Activated T-cell treated with anti-CD3 and anti-CD28 coated beads, Interleukin-2, amount 50 U/mL, for 24 hours (primary cell): Measurements from ENCODE around the gene MPDU1.
"Not testable (repeated sequence)": the region's sequence is repeated elsewhere in the genome, so short reads cannot be mapped to it uniquely, and the experiment has no call there.

Experiments used
- DNase-seq: peaks from one replicate; pipeline ENCODE4 v3.0.0-alpha.2; 2020
- H3K27ac Mint-ChIP-seq: 2 replicates; pipeline ENCODE4 v1.8.0; 2020; ENCODE audit warnings: mild to moderate bottlenecking, mixed read lengths
- H3K27me3 Mint-ChIP-seq: 2 replicates; pipeline ENCODE4 v1.8.0; 2020; ENCODE audit warnings: mixed read lengths
- H3K36me3 Mint-ChIP-seq: 2 replicates; pipeline ENCODE4 v1.8.0; 2020; ENCODE audit warnings: low read depth, mixed read lengths
- H3K4me1 Mint-ChIP-seq: 2 replicates; pipeline ENCODE4 v1.8.0; 2020; ENCODE audit warnings: low read depth, mixed read lengths
- H3K4me3 Mint-ChIP-seq: 2 replicates; pipeline ENCODE4 v1.8.0; 2020; ENCODE audit warnings: mild to moderate bottlenecking, moderate library complexity, mixed read lengths
- H3K9me3 Mint-ChIP-seq: 2 replicates; pipeline ENCODE4 v1.8.0; 2020; ENCODE audit warnings: mixed read lengths

Gene MPDU1

DNA sequence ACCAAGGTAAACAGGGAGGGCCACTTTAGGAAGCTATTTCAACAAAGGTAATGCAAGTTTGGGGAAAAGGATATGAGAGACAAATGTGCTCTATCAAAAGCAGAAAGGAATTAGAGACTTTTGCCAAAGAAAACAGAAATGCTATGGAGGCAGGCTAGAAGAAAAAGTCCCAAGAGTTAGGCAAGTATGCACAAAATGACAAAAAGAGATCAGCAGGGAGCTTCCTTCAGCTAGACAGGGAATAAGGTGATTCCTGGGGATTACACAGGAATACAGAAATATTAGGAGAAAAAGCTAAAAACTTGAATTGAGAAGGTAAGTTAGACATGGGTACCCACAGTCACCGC lies 28.6 kb downstream of the MPDU1 start:
- H3K4me1 Mint-ChIP-seq: peaks cover 42% of the 10 kb centered on the region
- no peaks in the 10 kb centered on the region for H3K9me3 Mint-ChIP-seq
- peak overlapping the region; percentile 44 for H3K27ac Mint-ChIP-seq
- peak overlapping the region; percentile 88 for H3K4me3 Mint-ChIP-seq
- H3K27me3 Mint-ChIP-seq: no peaks in the 10 kb centered on the region
- no peak for DNase-seq
- H3K36me3 Mint-ChIP-seq: peaks cover 44% of the 10 kb centered on the region

DNA sequence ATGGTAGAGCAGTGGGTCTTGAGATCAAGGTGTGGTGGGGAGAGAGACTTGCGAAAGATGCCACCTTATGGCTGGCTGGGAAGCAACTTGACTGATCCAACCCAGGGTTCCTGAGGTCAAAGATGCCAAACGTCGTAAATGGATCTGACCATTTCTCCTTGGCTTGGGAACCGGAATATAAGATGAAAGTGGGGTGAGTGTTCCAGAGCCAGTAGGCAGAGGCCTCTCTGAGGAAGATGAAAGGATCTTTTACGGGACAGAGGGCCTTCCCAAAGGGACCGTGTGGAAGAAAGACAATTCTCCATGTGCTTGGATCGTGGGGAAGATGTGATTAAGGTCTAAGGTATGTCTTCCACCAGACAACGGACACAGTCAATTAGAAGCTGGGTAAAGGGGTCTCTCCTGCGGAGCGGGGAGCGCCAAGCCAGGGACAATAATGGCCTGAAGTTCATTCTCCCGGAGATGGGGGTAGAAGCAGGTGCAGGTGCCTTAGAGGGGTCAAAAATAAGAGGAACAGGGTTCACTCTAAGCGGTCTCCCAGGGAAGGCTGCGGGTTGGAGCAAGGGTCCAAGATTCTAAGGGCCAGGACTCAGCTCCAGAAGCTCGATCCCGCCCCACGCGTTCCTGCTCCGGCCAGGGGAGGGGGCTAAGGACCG lies 30.2 kb downstream of the MPDU1 start:
- Mint-ChIP-seq H3K4me1 (peaks cover 42% of the 10 kb centered on the region), H3K9me3 (no peaks in the 10 kb centered on the region), H3K27me3 (no peaks in the 10 kb centered on the region), H3K27ac (peak overlapping the region; percentile 83), H3K36me3 (peaks cover 39% of the 10 kb centered on the region), H3K4me3 (peak overlapping the region; percentile 88)
- no peak for DNase-seq

DNA sequence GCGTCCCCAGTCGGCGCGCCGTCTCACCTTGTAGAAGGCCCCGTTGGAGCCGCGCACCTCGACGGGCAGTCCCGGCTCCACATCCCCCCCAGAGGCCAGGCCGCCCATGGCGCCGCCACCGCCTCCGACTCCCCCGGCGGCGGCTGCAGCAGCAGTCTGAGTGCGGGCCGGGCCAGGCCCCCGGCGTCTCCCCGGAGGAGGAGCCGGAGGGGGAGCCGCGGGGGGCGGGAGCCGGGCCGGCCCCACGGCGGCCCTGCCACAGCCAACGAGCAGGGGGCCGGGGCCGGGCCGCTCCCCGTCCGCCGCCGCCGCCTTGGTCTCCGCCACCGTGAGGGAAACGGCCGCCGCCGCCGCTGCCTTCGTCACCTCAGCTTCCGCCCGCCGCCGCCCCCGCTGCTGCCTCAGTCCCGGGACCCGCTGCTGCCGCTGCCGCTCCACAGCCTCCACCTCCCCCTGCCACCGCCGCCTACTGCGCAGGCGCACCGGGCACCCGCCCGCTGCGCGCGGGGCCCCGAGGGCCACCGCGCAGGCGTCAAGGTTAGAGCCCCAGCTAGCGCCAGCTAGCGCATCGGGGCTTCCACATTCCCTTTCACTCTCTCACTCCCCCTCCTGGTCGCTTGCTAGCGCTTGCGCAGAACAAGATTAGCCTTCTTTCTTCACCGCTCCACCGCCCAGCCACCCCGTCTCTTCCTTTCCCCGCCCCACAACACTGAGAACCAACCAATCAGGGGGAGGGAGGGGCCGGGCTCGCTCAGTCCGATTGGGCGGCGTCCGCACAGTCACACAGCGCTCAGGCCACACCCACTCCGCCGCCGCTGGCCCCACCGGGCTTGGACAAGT lies 31.0 kb downstream of the MPDU1 start, which contains the start of gene FXR2:
Gene FXR2 (minus strand): TSS at position 473 of the 840 bp plus-strand sequence. CDS start 365 bp downstream, at position 108.
- Mint-ChIP-seq H3K9me3 (no peaks in the 10 kb centered on the region), H3K4me3 (peak within 1 kb of the TSS; percentile 88), H3K27ac (peak within 1 kb of the TSS; percentile 91), H3K36me3 (peaks cover 36% of the 10 kb centered on the region), H3K4me1 (peaks cover 38% of the 10 kb centered on the region), H3K27me3 (no peaks in the 10 kb centered on the region)
- DNase-seq: peak; percentile 99

DNA sequence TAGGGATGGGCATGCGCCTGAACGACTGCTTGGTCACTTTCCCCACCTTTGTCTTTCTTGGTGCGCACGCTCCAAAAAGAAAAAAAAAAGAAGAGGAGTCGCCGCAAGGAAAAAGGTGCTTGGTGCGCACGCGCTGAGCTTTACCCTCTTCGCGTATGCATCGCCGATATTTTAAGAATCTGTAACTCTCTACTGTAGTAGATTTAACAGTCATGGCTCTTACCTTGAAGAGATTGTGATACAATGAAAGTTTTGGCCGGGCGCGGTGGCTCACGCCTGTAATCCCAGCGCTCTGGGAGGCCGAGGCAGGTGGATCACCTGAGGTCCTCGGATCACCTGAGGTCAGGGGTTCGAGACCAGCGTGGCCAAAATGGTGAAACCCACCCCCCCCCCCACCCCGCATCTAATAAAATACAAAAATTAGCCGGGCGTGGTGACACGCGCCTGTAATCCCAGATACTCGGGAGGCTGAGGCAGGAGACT lies 31.7 kb downstream of the MPDU1 start:
- Mint-ChIP-seq H3K9me3 (no peaks in the 10 kb centered on the region), H3K27me3 (no peaks in the 10 kb centered on the region), H3K4me1 (peaks cover 37% of the 10 kb centered on the region), H3K27ac (peak overlapping the region; percentile 91), H3K36me3 (peaks cover 32% of the 10 kb centered on the region), H3K4me3 (peak overlapping the region; percentile 76)
- no peak for DNase-seq

DNA sequence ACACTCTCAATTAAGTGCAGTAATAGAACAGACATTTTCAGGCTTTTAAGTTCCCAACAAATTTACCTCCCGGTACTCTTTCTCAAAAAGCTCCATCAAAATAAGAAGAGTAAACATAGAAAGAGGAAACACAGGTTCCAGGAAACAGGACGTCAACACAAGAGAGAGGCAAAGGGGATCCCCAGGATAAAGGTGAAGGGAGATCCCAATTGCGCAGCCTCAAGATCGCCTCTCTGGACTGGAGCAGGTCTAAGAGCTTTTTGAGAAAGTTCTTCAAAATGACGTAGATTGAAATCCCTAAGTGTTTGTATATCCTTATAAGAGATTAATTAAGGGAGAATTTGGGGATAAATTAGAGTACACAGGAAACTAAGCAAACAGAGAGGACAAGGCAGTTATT lies 35.0 kb downstream of the MPDU1 start:
- no peaks in the 10 kb centered on the region for H3K9me3 Mint-ChIP-seq
- no peak overlapping the region for H3K27ac Mint-ChIP-seq
- peaks cover 6% of the 10 kb centered on the region for H3K36me3 Mint-ChIP-seq
- peaks cover 4% of the 10 kb centered on the region for H3K4me1 Mint-ChIP-seq
- no peak overlapping the region for H3K4me3 Mint-ChIP-seq
- no peak for DNase-seq
- no peaks in the 10 kb centered on the region for H3K27me3 Mint-ChIP-seq

DNA sequence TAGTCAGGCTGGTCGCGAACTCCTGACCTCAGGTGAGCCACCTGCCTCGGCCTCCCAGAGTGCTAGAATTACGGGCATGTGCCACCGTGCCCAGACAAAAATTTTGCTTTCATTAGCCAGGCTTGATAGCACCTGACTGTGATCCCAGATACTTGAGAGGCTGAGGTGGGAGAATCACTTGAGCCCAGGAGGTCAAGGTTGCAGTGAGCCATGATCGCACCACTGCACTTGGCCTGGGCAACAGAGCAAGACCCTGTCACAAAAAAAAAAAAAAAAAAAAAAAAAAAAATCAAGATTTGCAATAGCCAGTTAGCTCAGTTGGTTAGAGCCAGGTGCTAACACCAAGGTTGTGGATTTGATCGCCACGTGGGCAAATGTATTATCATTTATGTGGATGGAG lies 37.2 kb downstream of the MPDU1 start:
- Mint-ChIP-seq H3K4me3 (no peak overlapping the region), H3K27me3 (no peaks in the 10 kb centered on the region), H3K9me3 (no peaks in the 10 kb centered on the region), H3K36me3 (no peaks in the 10 kb centered on the region), H3K27ac (no peak overlapping the region), H3K4me1 (no peaks in the 10 kb centered on the region)
- DNase-seq: no peak

DNA sequence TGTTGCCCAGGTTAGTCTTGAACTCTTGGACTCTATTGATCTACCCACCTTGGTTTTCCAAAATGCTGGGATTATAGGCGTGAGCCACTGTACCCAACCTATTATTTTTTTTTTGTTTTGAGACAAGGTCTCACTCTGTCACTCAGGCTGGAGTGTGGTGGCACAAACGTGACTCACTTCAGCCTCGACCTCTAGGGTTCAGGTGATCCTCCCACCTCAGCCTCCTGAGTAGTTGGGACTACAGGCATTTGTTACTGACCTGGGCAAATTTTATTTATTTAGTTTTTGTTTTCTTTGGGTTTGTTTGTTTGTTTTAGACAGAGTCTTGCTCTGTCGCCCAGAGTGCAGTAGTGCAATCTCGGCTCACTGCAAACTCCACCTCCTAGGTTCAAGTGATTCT lies 40.0 kb downstream of the MPDU1 start:
- no peaks in the 10 kb centered on the region for H3K9me3 Mint-ChIP-seq
- peaks cover 3% of the 10 kb centered on the region for H3K36me3 Mint-ChIP-seq
- H3K4me1 Mint-ChIP-seq: peaks cover 13% of the 10 kb centered on the region
- no peak for DNase-seq
- H3K27me3 Mint-ChIP-seq: no peaks in the 10 kb centered on the region
- no peak overlapping the region for H3K4me3 Mint-ChIP-seq
- no peak overlapping the region for H3K27ac Mint-ChIP-seq

DNA sequence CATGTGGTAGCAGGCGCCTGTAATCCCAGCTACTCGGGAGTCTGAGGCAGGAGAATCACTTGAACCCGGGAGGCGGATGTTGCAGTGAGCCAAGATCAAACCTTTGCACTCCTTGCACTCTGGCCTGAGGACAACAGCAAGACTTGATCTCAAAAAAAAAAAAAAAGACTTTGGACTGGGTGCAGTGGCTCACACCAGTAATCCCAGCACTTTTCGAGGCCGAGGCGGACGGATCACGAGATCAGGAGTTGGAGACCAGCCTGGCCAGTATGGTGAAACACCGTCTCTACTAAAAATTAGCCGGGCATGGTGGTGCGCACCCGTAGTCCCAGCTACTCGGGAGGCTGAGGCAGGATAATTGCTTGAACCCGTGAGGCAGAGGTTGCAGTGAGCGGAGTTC lies 42.1 kb downstream of the MPDU1 start:
- not testable (repeated sequence) for H3K27me3 Mint-ChIP-seq, H3K27ac Mint-ChIP-seq, H3K9me3 Mint-ChIP-seq, H3K4me3 Mint-ChIP-seq, DNase-seq, H3K36me3 Mint-ChIP-seq
- peaks cover 13% of the 10 kb centered on the region for H3K4me1 Mint-ChIP-seq

DNA sequence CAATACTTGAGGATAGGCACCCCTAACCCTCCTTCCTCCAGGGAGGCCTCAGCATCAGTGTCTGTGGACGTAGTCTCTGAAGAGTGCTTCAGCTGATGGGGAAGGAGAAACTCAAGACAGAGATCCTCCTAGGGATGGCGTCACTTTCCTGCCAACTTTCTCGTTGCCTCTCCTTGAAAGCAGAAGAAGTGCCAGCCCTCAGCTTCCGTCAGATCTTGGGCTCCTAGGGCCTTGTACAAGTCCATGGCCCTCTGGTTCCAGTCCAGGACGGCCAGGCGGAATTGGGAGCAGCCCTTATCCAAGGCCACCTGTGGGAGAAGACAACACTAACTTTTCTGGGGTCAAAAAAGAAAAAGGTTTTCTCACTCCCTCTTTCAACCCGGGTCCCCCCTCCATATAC lies 42.7 kb downstream of the MPDU1 start:
- no peak for DNase-seq
- no peak overlapping the region for H3K27ac Mint-ChIP-seq

DNA sequence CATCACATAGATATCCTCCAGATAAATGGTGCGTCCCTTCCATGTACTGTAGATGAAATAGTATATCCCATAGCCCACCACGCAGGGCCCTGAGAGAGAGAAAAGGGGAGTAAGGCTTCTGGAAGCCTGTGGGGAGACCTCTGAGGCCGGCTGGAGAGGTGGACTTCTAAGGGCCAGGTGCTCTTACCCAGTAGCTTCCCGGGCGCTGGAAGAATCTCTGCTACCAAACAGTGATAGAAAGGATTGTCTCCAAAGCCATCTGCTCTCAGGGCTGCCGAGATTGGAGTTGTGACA lies 43.3 kb downstream of the MPDU1 start:
- Mint-ChIP-seq H3K36me3 (peaks cover 3% of the 10 kb centered on the region), H3K27ac (peak overlapping the region; percentile 83), H3K4me1 (peaks cover 13% of the 10 kb centered on the region), H3K27me3 (no peaks in the 10 kb centered on the region), H3K4me3 (peak overlapping the region; percentile 85), H3K9me3 (no peaks in the 10 kb centered on the region)
- no peak for DNase-seq

More for the DNA sequence above, 42.7 kb downstream of the MPDU1 start:
- H3K9me3 Mint-ChIP-seq: no peaks in the 10 kb centered on the region
- no peaks in the 10 kb centered on the region for H3K27me3 Mint-ChIP-seq
- H3K4me1 Mint-ChIP-seq: peaks cover 13% of the 10 kb centered on the region
- H3K4me3 Mint-ChIP-seq: peak overlapping the region; percentile 85
- peaks cover 3% of the 10 kb centered on the region for H3K36me3 Mint-ChIP-seq

DNA sequence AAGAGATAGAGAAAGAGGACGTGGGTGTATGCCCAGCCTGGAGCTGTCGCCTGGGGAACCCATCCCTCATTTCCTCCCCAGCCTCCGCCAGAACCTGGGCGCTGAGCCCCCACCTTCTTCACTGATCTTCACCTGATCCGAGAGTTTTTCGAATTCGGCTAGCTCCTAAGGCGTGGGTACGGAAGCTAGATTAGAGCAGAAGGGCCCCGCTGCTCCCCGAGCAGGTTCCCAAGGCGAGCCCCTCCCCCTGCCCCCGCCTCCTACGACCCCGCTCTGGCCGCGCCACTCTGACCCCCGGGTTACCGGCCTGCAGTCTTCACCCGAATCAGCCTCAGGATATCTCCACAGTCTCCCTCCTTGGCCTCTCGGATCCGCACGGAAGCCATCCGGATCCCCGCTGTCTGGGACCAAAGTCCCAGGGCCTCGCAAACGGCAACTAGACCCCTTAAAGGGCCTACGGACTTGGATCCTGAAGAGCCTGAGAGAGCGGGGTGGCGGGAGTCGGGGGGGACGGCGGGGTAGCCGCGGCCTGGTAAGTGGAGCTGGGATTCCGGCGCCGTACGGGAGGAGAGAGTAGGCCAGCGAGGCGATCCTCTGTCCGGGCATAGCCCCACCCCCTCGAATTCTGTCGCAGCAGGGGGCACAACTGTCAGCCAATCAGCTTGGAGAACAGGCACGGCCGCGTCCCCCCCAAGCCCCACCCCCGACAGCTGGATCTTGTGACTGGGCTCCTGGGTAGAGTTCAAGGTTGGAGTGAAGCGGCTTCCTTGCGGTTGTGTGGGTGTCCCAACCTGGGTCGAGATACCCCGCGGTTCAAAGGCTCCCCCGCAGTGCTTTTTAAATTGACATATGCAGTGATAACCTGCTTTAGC lies 43.8 kb downstream of the MPDU1 start, which contains the start of gene SAT2:
Gene SAT2 (minus strand): TSS at position 572 of the 872 bp plus-strand sequence. CDS start 186 bp downstream, at position 386.
- DNase-seq: peak; percentile 85
- no peaks in the 10 kb centered on the region for H3K27me3 Mint-ChIP-seq
- peaks cover 3% of the 10 kb centered on the region for H3K36me3 Mint-ChIP-seq
- peak within 1 kb of the TSS; percentile 85 for H3K4me3 Mint-ChIP-seq
- H3K9me3 Mint-ChIP-seq: no peaks in the 10 kb centered on the region
- peaks cover 13% of the 10 kb centered on the region for H3K4me1 Mint-ChIP-seq
- peak within 1 kb of the TSS; percentile 83 for H3K27ac Mint-ChIP-seq

DNA sequence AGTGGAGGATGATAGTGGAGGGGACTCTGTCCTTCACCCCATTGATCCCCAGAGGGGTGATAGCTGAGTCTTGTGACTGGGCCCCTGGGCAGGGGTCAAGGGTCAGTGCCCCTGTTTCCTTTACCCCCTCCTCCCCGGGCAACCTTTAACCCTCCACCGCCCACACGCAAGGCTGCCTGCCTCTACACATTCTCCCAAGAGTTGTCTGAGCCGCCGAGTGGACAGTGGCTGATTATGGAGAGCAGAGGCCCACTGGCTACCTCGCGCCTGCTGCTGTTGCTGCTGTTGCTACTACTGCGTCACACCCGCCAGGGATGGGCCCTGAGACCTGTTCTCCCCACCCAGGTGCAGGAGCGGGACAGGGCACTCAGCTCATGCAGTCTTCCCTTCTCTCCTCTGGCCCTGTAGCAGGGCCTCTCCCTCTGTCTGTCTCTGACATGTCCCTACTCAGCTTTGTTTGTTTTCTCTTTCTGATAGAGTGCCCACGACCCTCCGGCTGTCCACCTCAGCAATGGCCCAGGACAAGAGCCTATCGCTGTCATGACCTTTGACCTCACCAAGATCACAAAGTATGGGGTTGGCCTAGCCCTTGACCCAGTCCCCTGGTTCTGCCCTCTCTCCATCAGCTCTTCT lies 46.4 kb downstream of the MPDU1 start, which contains the start of gene SHBG:
Gene SHBG (plus strand): TSS at position 197 of the 633 bp plus-strand sequence. CDS start 38 bp downstream, at position 235.
- Mint-ChIP-seq H3K4me1 (peaks cover 13% of the 10 kb centered on the region), H3K27me3 (no peaks in the 10 kb centered on the region), H3K9me3 (no peaks in the 10 kb centered on the region), H3K4me3 (no peak within 1 kb of the TSS), H3K27ac (no peak within 1 kb of the TSS), H3K36me3 (peaks cover 3% of the 10 kb centered on the region)
- no peak for DNase-seq

DNA sequence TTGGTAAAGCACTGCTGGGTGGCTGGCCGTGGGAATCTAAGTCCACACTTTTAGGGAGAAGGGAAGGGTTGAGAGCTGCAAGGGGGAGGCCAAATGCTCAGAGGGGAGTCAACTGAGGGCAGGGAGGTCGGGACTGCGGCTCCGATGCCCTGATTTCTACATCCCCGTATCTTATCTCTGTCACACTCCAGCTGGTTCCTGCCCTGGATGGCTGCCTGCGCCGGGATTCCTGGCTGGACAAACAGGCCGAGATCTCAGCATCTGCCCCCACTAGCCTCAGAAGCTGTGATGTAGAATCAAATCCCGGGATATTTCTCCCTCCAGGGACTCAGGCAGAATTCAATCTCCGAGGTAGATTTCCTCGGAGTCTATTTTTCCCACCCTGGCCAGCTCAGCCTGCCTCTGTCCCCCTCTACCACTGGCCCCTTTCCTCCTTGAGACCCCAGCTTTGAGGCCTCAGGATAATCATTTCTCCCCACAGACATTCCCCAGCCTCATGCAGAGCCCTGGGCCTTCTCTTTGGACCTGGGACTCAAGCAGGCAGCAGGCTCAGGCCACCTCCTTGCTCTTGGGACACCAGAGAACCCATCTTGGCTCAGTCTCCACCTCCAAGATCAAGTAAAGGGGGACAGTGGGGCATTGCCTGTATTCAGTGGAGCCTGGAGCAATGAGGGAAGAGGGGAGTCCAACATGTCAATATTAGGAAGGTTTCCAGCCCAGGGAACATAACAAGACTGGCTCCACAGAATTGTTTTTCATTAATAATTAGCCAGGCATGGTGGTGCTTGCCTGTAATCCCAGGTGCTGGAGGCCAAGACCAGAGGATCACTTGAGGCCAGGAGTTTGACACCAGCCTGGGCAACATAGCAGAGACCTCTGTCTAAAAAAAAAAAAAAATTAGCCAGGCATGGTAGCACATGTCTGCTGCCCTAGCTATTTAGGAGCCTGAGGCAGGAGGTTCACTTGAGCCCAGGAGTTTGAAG lies 48.0 kb downstream of the MPDU1 start:
- DNase-seq: no peak
- Mint-ChIP-seq H3K36me3 (peaks cover 3% of the 10 kb centered on the region), H3K4me3 (no peak overlapping the region), H3K27ac (no peak overlapping the region), H3K27me3 (no peaks in the 10 kb centered on the region), H3K9me3 (no peaks in the 10 kb centered on the region), H3K4me1 (peaks cover 9% of the 10 kb centered on the region)
